GM21619 (cell line): ENCODE measurements around the gene ZNF746.
"Not testable (repeated sequence)": the region's sequence is repeated elsewhere in the genome, so short reads cannot be mapped to it uniquely, and the experiment has no call there.

ENCODE experiments used
- ATAC-seq: cut with Tn5 transposase; IDR thresholded peaks from one replicate; pipeline ENCODE4 v1.9.1; 2021; ENCODE audit not compliant: unreplicated experiment

ZNF746 gene

DNA sequence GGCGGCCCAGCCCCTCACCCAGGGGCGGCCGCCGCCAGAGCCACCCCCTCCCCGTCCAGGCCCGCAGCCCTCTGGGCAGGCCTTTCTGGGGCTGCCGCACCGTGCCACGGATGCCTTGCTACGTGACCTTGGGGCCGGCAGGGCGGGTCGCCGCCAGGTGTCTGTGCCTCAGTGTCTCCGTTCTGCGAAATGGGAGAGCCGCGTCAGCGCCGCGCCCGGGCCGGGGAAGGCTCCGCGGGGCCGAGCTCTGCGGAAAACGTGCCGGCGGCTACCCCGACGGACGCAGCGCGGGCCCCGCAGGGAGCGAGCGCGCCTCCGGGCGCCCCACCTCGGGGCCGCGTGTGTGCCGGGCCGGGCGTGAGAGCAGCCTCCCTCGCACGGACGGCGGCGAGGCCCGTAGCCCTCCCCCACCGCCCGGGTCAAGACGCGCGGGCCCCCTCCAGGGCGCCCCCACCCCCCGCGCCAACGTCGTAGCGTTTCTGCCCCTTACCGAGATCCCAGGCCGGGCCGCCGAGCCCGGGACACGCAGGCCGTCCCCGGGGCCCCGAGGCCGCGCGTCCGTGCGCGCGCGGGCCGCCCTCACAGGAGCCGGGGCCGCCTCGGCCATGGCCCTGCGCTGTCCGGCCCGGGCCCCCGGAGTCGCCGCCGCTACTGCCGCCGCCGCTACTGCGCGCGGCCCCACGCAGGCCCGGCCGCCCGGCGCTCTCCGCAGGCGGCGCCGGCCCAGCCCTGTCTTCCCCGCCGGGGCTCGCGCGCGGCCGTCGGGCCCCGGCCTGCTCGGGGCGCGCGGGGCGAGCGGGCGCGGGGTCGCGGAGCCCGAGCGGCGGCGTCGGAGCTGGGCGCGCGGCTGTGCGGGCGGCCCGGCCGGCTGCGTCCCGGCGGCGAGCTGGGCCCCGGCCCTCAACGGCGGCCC lies 37.8 kb downstream of the ZNF746 start:
- peak; percentile 26 for ATAC-seq

DNA sequence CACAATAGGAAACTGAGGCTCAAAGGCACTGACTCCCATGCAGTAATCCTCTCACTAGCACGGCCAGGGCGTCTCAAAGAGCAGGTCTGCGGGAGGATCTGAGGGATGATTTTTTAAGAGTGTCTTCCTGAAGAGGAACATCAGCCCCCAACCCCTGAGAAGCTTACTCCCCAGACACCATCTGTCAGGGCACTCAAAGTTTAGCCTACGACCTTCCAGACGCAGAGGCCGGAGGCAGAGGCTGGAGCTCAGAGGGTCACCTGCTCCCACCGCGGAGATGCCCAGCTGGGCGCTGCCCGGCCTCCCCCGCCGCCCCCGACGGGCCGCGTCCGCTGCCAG lies 38.4 kb downstream of the ZNF746 start:
- no peak for ATAC-seq

DNA sequence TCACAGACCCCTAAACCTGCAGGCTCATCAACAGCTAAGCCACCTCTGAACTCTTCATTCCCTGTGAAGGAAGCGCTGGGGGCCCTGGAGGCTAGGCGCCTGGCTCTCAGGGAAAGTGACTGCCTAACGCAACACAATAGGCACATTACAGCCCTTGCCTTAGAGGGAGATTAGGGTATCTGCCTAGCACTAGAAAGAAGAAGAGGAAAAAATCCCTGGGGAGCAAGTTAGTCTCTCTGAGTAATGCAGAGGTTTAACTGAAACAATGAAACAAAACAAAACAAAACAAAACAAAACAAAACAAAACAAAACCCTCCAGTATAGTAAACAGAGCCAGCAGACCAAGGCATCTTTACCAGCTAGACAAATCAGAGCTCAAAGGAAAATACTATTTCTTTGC lies 39.4 kb downstream of the ZNF746 start:
- ATAC-seq: no peak

GRCh38 chr7:149457766-149458165 lies 39.8 kb downstream of the ZNF746 start:
- ATAC-seq: no peak

- no peak for ATAC-seq
These were observed 40.8 kb downstream of the ZNF746 start for GRCh38 chr7:149456506-149457421.

DNA sequence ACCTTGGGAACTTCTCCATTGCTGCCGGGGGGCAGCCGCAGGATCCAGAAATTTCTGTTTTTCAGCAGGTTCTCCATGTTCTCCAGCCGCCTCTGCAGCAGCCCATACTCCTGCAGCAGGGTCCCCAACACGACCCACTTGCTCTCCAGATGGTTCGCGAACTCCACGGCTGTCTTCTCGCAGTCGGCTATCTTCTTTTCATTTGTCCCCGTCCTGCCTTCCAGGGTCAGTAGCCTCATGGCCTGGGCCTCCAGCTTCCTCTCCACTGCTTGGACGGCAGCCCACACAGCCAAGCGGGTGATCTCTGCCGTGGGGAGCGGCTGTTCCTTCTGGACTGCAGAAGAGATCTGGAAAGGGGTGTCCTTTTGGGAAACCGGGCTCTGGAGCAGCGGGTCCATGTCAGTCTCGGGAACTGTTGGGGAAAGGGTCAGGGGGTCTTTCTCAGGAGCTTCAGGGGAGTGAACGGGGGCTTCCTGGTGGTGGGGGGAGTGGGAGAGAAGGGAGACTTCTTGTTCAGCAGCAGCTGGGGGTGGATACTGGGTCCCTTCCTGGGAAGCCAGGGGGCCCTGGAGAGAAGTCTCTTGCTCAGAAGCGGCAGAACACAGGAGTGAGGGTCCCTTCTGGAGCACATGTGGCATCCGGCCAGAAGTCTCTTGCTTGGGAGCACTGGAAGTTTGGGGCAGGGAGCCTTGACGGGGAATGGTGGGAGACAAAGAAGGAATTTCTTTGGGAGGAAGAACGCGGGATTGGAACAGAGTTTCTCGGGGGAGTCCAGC lies 42.2 kb downstream of the ZNF746 start:
- no peak for ATAC-seq

GRCh38 chr7:149454750-149455149 lies 42.9 kb downstream of the ZNF746 start:
- ATAC-seq: no peak

DNA sequence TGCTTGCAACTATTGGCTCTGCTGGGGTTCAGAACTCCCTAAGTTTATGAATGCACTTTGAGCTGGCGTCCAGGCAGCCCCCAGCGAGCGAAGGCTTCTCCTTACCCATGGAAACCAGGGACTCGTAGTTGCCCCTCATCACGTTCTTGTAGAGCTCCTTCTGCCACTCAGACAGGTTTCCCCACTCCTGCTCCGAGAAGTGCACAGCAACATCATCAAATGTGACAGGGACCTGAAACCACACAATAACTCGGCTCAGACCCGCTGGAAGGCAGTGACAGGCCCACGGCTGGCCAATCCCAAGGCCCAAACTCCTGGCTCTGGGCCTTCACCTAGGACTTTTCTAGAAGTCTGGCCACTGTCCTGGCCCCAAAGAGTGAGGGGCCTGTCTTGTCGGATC lies 43.6 kb downstream of the ZNF746 start:
- no peak for ATAC-seq

DNA sequence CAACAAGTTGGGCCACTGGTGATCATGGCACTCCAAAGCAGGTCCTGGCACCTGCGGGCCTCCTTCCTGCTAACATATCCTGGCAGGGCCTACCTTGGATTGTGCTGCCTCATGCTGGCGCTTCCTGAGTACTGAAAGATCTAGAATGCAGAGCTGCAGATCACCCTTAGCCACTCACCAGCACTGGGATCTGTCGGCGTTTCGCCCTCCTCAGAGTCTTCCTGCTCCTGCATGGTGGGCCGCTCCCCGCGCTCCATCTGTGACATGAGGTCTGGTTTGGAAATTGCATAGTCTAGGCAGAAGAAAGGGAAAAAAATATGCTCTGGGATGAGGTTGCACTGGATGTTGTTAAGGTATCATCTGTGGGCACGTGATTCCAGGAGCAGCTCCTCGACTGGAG lies 46.8 kb downstream of the ZNF746 start:
- no peak for ATAC-seq

GRCh38 chr7:149449897-149450296 lies 47.7 kb downstream of the ZNF746 start:
- no peak for ATAC-seq

- no peak for ATAC-seq
These were observed 48.6 kb downstream of the ZNF746 start for GRCh38 chr7:149448961-149449360.

DNA sequence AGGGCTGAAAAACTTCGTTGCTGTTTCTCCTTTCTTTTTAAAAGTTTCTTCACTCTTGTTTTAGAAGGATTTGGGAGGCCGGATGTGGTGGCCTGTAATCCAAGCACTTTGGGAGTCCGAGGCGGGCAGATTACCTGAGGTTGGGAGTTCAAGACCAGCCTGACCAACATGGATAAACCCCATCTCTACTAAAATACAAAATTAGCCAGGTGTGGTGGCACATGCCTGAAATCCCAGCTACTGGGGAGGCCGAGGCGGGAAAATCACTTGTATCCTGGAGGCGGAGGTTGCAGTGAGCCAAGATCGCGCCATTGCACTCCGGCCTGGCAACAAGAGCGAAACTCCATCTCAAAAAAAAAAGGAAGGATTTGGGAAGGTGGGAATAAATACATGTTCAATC lies 51.6 kb downstream of the ZNF746 start:
- ATAC-seq: not testable (repeated sequence)

GRCh38 chr7:149444287-149444686 lies 53.3 kb downstream of the ZNF746 start:
- ATAC-seq: no peak

GRCh38 chr7:149443523-149443922 lies 54.1 kb downstream of the ZNF746 start:
- ATAC-seq: no peak

DNA sequence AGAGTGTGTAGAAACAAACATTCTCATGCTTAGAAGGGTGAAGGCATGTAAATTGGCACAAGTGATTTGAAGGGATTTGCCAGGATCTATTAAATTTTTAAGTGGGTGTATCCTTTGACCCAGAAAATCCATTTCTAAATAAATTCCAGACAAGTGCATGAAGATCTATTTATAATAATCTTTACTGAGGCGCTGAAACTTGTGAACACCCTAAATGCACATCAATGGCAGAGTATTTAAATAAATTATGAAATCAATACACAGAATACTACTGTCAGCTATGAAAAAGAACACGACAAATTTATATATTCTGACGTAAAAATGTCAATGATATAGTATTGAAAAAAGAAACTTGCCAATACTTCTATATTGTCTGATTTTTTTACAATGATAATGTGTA lies 54.7 kb downstream of the ZNF746 start:
- ATAC-seq: no peak

DNA sequence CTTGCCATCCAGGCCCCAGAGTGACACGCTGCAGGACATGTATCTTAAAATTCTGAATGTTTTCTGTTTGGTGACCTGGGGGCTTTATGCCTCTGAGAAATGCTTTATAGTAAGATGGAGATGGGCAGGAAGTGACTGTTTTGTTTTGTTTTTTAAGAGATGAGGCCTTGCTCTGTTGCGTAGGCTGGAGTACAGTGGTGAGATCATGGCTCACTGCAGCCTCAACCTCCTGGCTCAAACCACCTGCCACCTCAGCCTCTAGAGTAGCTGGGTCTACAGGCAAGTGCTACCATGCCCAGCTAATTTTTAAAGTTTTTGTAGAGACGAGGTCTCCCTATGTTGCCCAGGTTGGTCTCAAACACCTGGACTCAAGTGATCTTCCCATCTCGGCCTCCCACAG lies 57.4 kb downstream of the ZNF746 start:
- ATAC-seq: no peak

DNA sequence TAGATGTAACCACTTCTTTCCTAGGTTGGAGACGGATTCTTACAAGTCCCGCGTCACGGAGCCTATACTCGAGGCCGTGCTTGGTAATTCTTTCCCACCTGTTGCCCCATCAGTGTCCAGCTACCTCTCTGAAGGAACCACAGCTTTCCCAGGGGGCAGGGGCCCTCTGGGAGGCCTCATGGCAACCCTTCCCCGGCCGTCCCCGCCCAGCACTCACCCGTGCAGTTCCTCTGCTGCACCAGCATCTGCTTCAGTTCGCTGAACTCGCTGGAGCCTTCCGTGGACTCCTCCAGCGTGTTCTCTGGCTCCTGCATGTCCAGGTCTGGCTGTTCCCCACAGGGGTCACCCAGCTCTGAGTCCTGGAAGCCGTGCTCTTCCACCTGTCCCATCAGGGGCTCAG lies 61.3 kb downstream of the ZNF746 start:
- ATAC-seq: no peak

DNA sequence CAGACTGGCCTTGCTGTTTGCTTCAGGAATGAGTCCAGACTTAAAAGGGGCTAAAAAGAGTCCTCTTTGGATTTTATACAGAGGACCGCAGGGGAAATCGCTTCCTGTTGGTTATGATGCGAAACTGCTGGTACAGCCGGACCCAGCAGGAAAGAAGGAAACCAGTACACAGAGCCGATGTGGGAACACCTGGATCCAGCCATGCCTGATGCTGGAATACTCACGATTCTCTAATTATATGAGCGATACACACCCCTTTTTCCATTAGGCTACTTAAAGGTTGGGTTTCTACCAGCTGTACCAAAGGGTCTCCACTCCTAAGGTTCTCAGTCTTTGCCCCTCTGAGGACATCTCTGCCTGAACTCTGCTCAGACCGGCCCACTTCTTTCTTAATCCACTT lies 64.5 kb downstream of the ZNF746 start:
- no peak for ATAC-seq

DNA sequence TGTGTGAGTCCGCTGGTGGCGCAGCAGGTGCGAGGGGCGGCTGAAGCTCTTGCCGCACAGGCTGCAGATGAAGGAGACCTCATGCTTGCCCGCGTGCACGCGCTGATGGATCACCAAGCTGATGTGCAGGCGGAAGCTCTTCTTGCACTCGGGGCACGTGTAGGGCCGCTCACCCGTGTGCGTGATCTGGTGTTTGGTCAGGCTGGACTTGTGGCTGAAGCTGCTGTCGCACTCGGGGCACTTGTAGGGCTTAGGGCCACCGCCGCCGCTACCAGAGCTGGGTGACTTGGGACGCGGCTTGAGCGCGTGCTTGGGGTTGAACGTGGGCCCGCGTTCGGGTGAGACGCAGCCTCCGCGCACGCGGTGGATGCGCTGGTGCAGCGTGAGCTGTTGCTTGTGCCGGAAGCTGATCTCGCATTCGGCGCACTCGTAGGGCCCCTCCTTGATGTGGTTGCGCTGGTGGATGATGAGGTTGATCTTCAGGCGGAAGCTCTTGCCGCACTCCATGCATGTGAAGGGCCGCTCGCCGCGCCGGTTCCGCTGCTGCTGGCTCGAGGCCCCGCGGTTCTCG lies 65.4 kb downstream of the ZNF746 start:
- no peak for ATAC-seq

DNA sequence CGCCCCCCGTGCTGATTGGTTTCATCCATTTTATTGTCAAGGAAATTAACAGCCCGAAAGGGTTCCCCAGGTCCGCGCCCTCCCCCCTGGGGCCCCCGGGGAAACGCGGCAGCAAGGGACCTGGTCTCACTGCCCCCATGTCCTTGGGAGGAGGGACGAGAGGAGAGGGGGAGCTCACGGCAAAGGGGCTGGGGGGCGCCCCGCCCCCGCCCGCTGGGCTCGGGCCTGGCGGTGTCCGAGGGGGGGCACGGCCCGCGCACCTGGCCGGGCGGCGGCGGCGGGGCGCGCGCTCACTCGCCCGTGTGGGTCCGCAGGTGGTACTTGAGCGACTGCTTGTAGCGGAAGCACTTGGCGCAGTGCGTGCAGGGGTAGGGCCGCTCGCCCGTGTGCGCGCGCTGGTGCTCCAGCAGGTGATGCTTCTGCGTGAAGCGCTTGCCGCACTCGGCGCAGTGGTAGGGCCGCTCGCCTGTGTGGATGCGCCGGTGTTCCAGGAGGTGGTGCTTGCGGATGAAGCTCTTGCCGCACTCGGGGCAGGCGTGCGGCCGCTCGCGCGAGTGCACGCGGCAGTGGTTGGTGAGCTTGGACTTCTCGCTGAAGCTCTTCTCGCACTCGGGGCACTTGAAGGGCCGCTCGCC lies 66.0 kb downstream of the ZNF746 start:
- no peak for ATAC-seq
